ENCODE measurements around the gene VPS51. TPM values are rescaled to one million over a fixed set of nuclear protein-coding genes. Genes with fewer than 3 reads are reported as not detected.

The VPS51 gene
- total RNA-seq, 1 donor = 211 TPM

- DNase-seq (ENCODE audit: low read depth) = peak; percentile 71
- H3K4me3 ChIP-seq (ENCODE audit: low read depth, low read length) = peak overlapping the region; percentile 10
- TF ChIP-seq CTCF (IDR thresholded peaks at IDR 0.05; ENCODE audit: insufficient read depth, low read length) = no peak
These were observed 54.7 kb downstream of the VPS51 start for GRCh38 chr11:65150509-65151299.

GRCh38 chr11:65151331-65151899, 55.4 kb downstream of the VPS51 start:
- TF ChIP-seq CTCF (IDR thresholded peaks at IDR 0.05; ENCODE audit: insufficient read depth, low read length) = no peak
- no peak overlapping the region for H3K4me3 ChIP-seq (ENCODE audit: low read depth, low read length)
- no peak for DNase-seq (ENCODE audit: low read depth)

GRCh38 chr11:65152122-65152521, 56.1 kb downstream of the VPS51 start:
- TF ChIP-seq CTCF (IDR thresholded peaks at IDR 0.05; ENCODE audit: insufficient read depth, low read length) = no peak
- H3K4me3 ChIP-seq (ENCODE audit: low read depth, low read length) = no peak overlapping the region
- DNase-seq (ENCODE audit: low read depth) = no peak

- H3K4me3 ChIP-seq (ENCODE audit: low read depth, low read length) = no peak overlapping the region
- TF ChIP-seq CTCF (IDR thresholded peaks at IDR 0.05; ENCODE audit: insufficient read depth, low read length) = no peak
- no peak for DNase-seq (ENCODE audit: low read depth)
These were observed 60.2 kb downstream of the VPS51 start for GRCh38 chr11:65156256-65156655.

GRCh38 chr11:65156926-65157325, 60.9 kb downstream of the VPS51 start:
- no peak for TF ChIP-seq CTCF (IDR thresholded peaks at IDR 0.05; ENCODE audit: insufficient read depth, low read length)
- DNase-seq (ENCODE audit: low read depth) = no peak
- H3K4me3 ChIP-seq (ENCODE audit: low read depth, low read length) = no peak overlapping the region

- no peak for TF ChIP-seq CTCF (IDR thresholded peaks at IDR 0.05; ENCODE audit: insufficient read depth, low read length)
- H3K4me3 ChIP-seq (ENCODE audit: low read depth, low read length) = no peak overlapping the region
- no peak for DNase-seq (ENCODE audit: low read depth)
These were observed 61.3 kb downstream of the VPS51 start for GRCh38 chr11:65157336-65157735.
